ENCODE measurements around the gene C1QA.

DNA sequence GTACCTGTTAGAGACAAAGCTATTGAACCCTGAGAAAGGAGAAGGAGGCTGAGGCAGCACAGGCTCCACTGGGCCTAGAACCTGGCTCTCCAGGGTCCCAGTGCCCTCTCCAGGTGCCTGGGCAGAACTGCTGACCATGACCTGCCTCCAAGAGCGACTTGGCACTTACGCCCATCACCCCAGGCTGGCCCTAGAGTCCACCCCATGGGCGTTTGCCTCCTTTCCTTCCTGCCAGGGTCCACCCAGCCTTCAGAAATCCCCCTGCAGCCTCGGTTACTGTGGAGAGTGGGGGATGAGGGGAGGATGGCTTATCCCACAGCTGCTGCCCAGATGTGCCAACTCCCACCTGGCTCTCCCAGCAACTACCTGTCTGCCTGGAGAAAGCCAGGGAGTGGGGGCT is 14.7 kb upstream of the C1QA start:
- TF ChIP-seq, protein P1, sequence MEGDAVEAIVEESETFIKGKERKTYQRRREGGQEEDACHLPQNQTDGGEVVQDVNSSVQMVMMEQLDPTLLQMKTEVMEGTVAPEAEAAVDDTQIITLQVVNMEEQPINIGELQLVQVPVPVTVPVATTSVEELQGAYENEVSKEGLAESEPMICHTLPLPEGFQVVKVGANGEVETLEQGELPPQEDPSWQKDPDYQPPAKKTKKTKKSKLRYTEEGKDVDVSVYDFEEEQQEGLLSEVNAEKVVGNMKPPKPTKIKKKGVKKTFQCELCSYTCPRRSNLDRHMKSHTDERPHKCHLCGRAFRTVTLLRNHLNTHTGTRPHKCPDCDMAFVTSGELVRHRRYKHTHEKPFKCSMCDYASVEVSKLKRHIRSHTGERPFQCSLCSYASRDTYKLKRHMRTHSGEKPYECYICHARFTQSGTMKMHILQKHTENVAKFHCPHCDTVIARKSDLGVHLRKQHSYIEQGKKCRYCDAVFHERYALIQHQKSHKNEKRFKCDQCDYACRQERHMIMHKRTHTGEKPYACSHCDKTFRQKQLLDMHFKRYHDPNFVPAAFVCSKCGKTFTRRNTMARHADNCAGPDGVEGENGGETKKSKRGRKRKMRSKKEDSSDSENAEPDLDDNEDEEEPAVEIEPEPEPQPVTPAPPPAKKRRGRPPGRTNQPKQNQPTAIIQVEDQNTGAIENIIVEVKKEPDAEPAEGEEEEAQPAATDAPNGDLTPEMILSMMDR (IDR thresholded peaks at IDR 0.05): no peak
- TF ChIP-seq POLR2AphosphoS5 (IDR thresholded peaks at IDR 0.05) (no peak), POLR2A (IDR thresholded peaks at IDR 0.05) (no peak)
